Astrocyte of the cerebellum (primary cell): Measurements from ENCODE around the gene LRRC3.
A peak's percentile ranks its signal among the peaks of the same experiment; 100 is the strongest.

Experiments used
- DNase-seq: peaks from one replicate; pipeline ENCODE4 v3.0.0-alpha.2; 2011; ENCODE audit warnings: low read depth
- H3K4me3 ChIP-seq: 2 replicates; pipeline ENCODE4 v1.5.1; 2011; ENCODE audit warnings: mild to moderate bottlenecking, low read depth, low read length, moderate library complexity
- in situ Hi-C: cut with HindIII; loops from 2 replicates; pipeline ENCODE4 v1.10.0; 2017; ENCODE audit warnings: low sequenced_read_pairs
- TF ChIP-seq, protein P1 (sequence below): IDR thresholded peaks from 2 replicates; pipeline ENCODE4 v1.5.1; 2012; ENCODE audit warnings: low read length, low read depth, moderate library complexity, mild to moderate bottlenecking; ENCODE audit errors: missing control alignments

LRRC3 gene

GRCh38 chr21:44487831-44488230, 32.5 kb downstream of the LRRC3 start:
- H3K4me3 ChIP-seq: no peak overlapping the region
- in situ Hi-C loops: loop anchor here (25.0 kb wide), 1 partner anchor 101 kb away; no protein-coding TSS in a partner anchor
- TF ChIP-seq, protein P1, sequence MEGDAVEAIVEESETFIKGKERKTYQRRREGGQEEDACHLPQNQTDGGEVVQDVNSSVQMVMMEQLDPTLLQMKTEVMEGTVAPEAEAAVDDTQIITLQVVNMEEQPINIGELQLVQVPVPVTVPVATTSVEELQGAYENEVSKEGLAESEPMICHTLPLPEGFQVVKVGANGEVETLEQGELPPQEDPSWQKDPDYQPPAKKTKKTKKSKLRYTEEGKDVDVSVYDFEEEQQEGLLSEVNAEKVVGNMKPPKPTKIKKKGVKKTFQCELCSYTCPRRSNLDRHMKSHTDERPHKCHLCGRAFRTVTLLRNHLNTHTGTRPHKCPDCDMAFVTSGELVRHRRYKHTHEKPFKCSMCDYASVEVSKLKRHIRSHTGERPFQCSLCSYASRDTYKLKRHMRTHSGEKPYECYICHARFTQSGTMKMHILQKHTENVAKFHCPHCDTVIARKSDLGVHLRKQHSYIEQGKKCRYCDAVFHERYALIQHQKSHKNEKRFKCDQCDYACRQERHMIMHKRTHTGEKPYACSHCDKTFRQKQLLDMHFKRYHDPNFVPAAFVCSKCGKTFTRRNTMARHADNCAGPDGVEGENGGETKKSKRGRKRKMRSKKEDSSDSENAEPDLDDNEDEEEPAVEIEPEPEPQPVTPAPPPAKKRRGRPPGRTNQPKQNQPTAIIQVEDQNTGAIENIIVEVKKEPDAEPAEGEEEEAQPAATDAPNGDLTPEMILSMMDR: peak; percentile 37
- DNase-seq: no peak

DNA sequence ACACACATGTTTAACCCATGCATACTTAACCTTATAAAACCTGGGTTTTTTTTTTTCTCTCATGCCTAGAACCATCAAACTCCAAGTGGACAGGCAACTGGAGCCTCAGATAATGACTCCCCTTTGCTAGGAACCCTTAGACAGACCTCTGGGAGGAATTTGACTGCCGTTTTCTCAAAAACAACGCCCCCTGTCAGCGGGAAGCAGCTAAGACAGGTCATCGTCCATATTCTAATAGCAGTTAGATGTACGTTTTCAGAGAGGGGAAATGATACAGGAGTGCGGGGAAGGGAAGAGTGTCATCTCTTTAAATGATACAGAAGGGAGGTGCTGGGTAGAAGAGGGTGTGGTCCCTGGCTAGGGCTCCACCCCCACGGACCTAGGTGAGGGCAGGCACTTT, 34.7 kb downstream of the LRRC3 start:
- H3K4me3 ChIP-seq: no peak overlapping the region
- TF ChIP-seq, protein P1: no peak
- in situ Hi-C loops: loop anchor here (25.0 kb wide), 1 partner anchor 103 kb away; no protein-coding TSS in a partner anchor
- DNase-seq: no peak

- in situ Hi-C loops: loop anchor here (25.0 kb wide), 1 partner anchor 103 kb away; no protein-coding TSS in a partner anchor
- H3K4me3 ChIP-seq: no peak overlapping the region
- TF ChIP-seq, protein P1: no peak
- DNase-seq: no peak
These were observed 35.1 kb downstream of the LRRC3 start for GRCh38 chr21:44490405-44490804.

- in situ Hi-C loops: loop anchor here (25.0 kb wide), 1 partner anchor 104 kb away; no protein-coding TSS in a partner anchor
- TF ChIP-seq, protein P1: no peak
- no peak overlapping the region for H3K4me3 ChIP-seq
- no peak for DNase-seq
These were observed 35.5 kb downstream of the LRRC3 start for GRCh38 chr21:44490816-44491215.

- DNase-seq: no peak
- TF ChIP-seq, protein P1: no peak
- in situ Hi-C loops: loop anchor here (25.0 kb wide), 1 partner anchor 105 kb away; no protein-coding TSS in a partner anchor
- H3K4me3 ChIP-seq: no peak overlapping the region
These were observed 37.5 kb downstream of the LRRC3 start for GRCh38 chr21:44492567-44493385.

- TF ChIP-seq, protein P1: no peak
- in situ Hi-C loops: loop anchor here (25.0 kb wide), 1 partner anchor 107 kb away; no protein-coding TSS in a partner anchor
These were observed 39.1 kb downstream of the LRRC3 start for GRCh38 chr21:44494418-44494817.

More at GRCh38 chr21:44494418-44494817, 39.1 kb downstream of the LRRC3 start:
- no peak overlapping the region for H3K4me3 ChIP-seq
- DNase-seq: no peak
